HCT116 (cell line): ENCODE results near the gene FRY. TPM values are rescaled to one million over a fixed set of nuclear protein-coding genes. Genes with fewer than 3 reads are reported as not detected.

ENCODE experiments used
- ATAC-seq: fragments of 200-7000 bp; cut with Tn5 transposase; 2 replicates; pipeline ENCODE4 v1.9.1; 2020; ENCODE audit warnings: mild to moderate bottlenecking, moderate library complexity
- BruUV-seq: library from RNA; stranded (reverse); fragments of 400-500 nt; replicated peaks from 2 replicates; lab custom pipeline; 2021; lab: Mats Ljungman, UMichigan
- CTCF ChIA-PET: fragments of 300-600 bp; sonication (Branson Sonifier 250); formaldehyde crosslinking; loops from one replicate; lab custom pipeline; 2021; ENCODE audit warnings: antibody characterized with exemption; lab: Charles Lee
- POLR2A ChIA-PET: fragments of 300-600, 350-600 bp; sonication (Branson Sonifier 250); formaldehyde crosslinking; loops from one replicate; lab custom pipeline; 2021; ENCODE audit warnings: antibody characterized with exemption; lab: Charles Lee
- RAD21 ChIA-PET, 2 experiments: fragments of 300-600 bp; sonication (Branson Sonifier 250); formaldehyde crosslinking; loops; one replicate each; lab custom pipeline; 2023; ENCODE audit warnings: low total read pairs in 2 of 2; ENCODE audit not compliant: uncharacterized antibody in 2 of 2, unreplicated experiment in 2 of 2, low non-redundant PET in 1 of 2; lab: Charles Lee
- DNase-seq: peaks from one replicate; pipeline ENCODE4 v3.0.0-alpha.2; 2010; ENCODE audit warnings: low read depth, low spot score
- H2AFZ ChIP-seq: fragments of 200-600 bp; shearing (Covaris generic), sonication (generic); 2 replicates; pipeline ENCODE4 v1.6.1; 2017; ENCODE audit warnings: low read depth, mixed run types, mixed read lengths, antibody characterized with exemption, low read length; ENCODE audit not compliant: poor library complexity, severe bottlenecking
- H3K27ac ChIP-seq: 2 replicates; pipeline ENCODE4 v1.5.1; 2012; ENCODE audit warnings: low read depth, low read length
- H3K27me3 ChIP-seq: fragments of 200-600 bp; sonication (generic); 2 replicates; pipeline ENCODE4 v1.6.1; 2016; ENCODE audit warnings: mixed run types, low read length, mixed read lengths; ENCODE audit not compliant: insufficient read depth
- H3K36me3 ChIP-seq, 2 experiments: fragments of 200-500 bp in 1 of 2; fragments of 200-600 bp in 1 of 2; sonication (Bioruptor generic) in 1 of 2; sonication (generic) in 1 of 2; 2 replicates each; pipeline versions ENCODE4 v1.5.1 to v1.6.1; 2014 to 2016; ENCODE audit warnings: low read length in 2 of 2, inconsistent platforms in 1 of 2, mixed read lengths in 1 of 2, mixed run types in 1 of 2; ENCODE audit not compliant: insufficient read depth in 2 of 2, control insufficient read depth in 1 of 2
- H3K4me1 ChIP-seq, 2 experiments: fragments of 200-600 bp in 1 of 2; sonication (generic) in 1 of 2; 2 replicates each; pipeline versions ENCODE4 v1.5.1 to v1.6.1; 2012 to 2017; ENCODE audit warnings: low read length in 2 of 2, inconsistent platforms in 1 of 2, mild to moderate bottlenecking in 1 of 2, mixed read lengths in 1 of 2, mixed run types in 1 of 2, moderate library complexity in 1 of 2; ENCODE audit not compliant: insufficient read depth in 2 of 2, control insufficient read depth in 1 of 2
- H3K4me2 ChIP-seq: fragments of 200-600 bp; sonication (generic); 2 replicates; pipeline ENCODE4 v1.6.1; 2017; ENCODE audit warnings: mixed run types, low read length, mixed read lengths
- H3K4me3 ChIP-seq, 2 experiments: fragments of 200-600 bp in 1 of 2; sonication (generic) in 1 of 2; replicated peaks in 1 of 2; 2 replicates each; pipeline ENCODE4 v1.5.1; 2011 to 2016; ENCODE audit warnings: low read length in 2 of 2, control low read depth in 1 of 2, low read depth in 1 of 2, mild to moderate bottlenecking in 1 of 2, mixed read lengths in 1 of 2, mixed run types in 1 of 2
- H3K79me2 ChIP-seq: fragments of 200-600 bp; sonication (generic); 2 replicates; pipeline ENCODE4 v1.6.1; 2017; ENCODE audit warnings: mild to moderate bottlenecking, mixed run types, low read length, moderate library complexity, mixed read lengths; ENCODE audit not compliant: insufficient read depth
- H3K9ac ChIP-seq: fragments of 200-600 bp; sonication (generic); 2 replicates; pipeline ENCODE4 v1.6.1; 2016; ENCODE audit warnings: low read length, mixed read lengths
- H3K9me2 ChIP-seq: fragments of 200-600 bp; sonication (generic), shearing (Covaris generic); 2 replicates; pipeline ENCODE4 v1.6.1; 2017; ENCODE audit warnings: mixed run types, mild to moderate bottlenecking, moderate library complexity; ENCODE audit not compliant: insufficient read depth
- H3K9me3 ChIP-seq, 2 experiments: fragments of 200-500 bp in 1 of 2; fragments of 200-600 bp in 1 of 2; sonication (Bioruptor generic) in 1 of 2; sonication (generic) in 1 of 2; 2 replicates each; pipeline ENCODE4 v1.6.1; 2014 to 2017; ENCODE audit warnings: low read length in 2 of 2, mixed read lengths in 2 of 2, inconsistent platforms in 1 of 2, low read depth in 1 of 2, mild to moderate bottlenecking in 1 of 2, mixed run types in 1 of 2, moderate library complexity in 1 of 2; ENCODE audit not compliant: control insufficient read depth in 1 of 2, insufficient read depth in 1 of 2
- H4K20me1 ChIP-seq: fragments of 200-600 bp; sonication (generic), shearing (Covaris generic); 2 replicates; pipeline ENCODE4 v1.6.1; 2017; ENCODE audit warnings: mixed run types, mild to moderate bottlenecking, moderate library complexity; ENCODE audit not compliant: insufficient read depth
- ELF1 ChIP-seq: IDR thresholded peaks from 2 replicates; pipeline ENCODE4 v1.6.1; 2012; ENCODE audit warnings: low read depth, borderline replicate concordance
- REST ChIP-seq: IDR thresholded peaks from 2 replicates; pipeline ENCODE4 v1.6.1; 2012; ENCODE audit warnings: low read depth
- ZBTB33 ChIP-seq: IDR thresholded peaks from 2 replicates; pipeline ENCODE4 v1.6.1; 2011; ENCODE audit warnings: mild to moderate bottlenecking, low read length, moderate library complexity; ENCODE audit not compliant: insufficient replicate concordance; ENCODE audit errors: extremely low read depth
- ZFX ChIP-seq: fragments of 450-650 bp; IDR thresholded peaks from 2 replicates; pipeline ENCODE4 v1.6.1; 2017
- intact Hi-C: fragments of 100-400 bp; cut with micrococcal nuclease; formaldehyde crosslinking; loops from 2 replicates; pipeline ENCODE4 v1.10.0; 2022
- total RNA-seq: library from RNA; stranded (reverse); gene quantifications from one replicate; pipeline ENCODE4 v1.2.1, GENCODE V29; 2021; ENCODE audit not compliant: unreplicated experiment
- TF ChIP-seq, protein P1 (sequence below): IDR thresholded peaks from 2 replicates; pipeline ENCODE4 v1.6.1; 2012

FRY gene
- total RNA-seq, 1 experiment from 2014 or later, result 1.4 TPM

DNA sequence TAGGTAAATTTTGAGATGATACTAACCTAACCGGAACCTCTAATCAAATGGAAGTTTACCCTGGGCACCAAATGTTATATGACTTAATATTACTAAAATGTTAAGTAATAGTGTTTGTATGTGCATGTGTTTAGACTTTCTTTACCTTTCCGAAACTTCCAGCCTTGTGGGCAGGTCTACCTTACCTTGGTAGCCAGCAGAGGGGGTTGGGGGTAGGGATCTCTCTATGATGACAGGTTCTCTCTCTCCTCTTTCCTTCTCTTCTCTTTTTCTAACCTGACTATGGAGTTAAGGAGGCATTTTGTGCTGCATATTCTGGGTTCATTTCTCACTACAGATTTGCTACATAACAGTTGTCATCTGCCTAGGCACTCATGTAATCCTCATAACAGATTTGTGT is 6.8 kb upstream of the FRY start:
- TF ChIP-seq ZFX, result no peak
- no peak for TF ChIP-seq REST
- TF ChIP-seq, all 23 proteins: peak for 0
- Histone ChIP-seq H3K36me3 (no peaks in the 10 kb centered on the region), H3K4me3 (no peak overlapping the region), H3K79me2 (no peaks in the 10 kb centered on the region), H2AFZ (no peak overlapping the region), H3K4me1 (no peaks in the 10 kb centered on the region), H3K4me2 (no peak overlapping the region), H3K9ac (no peak overlapping the region), H3K9me2 (no peaks in the 10 kb centered on the region), H3K9me3 (no peaks in the 10 kb centered on the region), H3K27me3 (no peaks in the 10 kb centered on the region), H4K20me1 (no peaks in the 10 kb centered on the region), H3K27ac (no peak overlapping the region)
- BruUV-seq, result no TSS peak
- DNase-seq (no peak), ATAC-seq (no peak)
- ChIA-PET POLR2A (no interaction called here), RAD21 (no interaction called here), CTCF (no interaction called here)
- intact Hi-C loops, result no loop called here

GRCh38 chr13:32025730-32026129 is 5.8 kb upstream of the FRY start:
- no peak overlapping the region for H3K27ac ChIP-seq
- intact Hi-C loops, result no loop called here
- peaks cover 0 to 2% of the 10 kb centered on the region in 2 experiments; a peak in 1 of 4 replicates for H3K4me1 ChIP-seq
- ATAC-seq (no peak), DNase-seq (no peak)
- no peaks in the 10 kb centered on the region for H3K36me3 ChIP-seq
- no peak overlapping the region for H3K4me2 ChIP-seq
- H3K4me3 ChIP-seq, result no peak overlapping the region
- no peaks in the 10 kb centered on the region for H3K9me2 ChIP-seq
- ChIA-PET CTCF (no interaction called here), RAD21 (no interaction called here), POLR2A (no interaction called here)
- no peak overlapping the region for H2AFZ ChIP-seq
- no peak overlapping the region for H3K9ac ChIP-seq
- no peaks in the 10 kb centered on the region for H4K20me1 ChIP-seq
- TF ChIP-seq, protein P1, sequence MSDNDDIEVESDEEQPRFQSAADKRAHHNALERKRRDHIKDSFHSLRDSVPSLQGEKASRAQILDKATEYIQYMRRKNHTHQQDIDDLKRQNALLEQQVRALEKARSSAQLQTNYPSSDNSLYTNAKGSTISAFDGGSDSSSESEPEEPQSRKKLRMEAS, result no peak
- TF ChIP-seq ZBTB33, result no peak
- no peak for TF ChIP-seq REST
- TF ChIP-seq ELF1, result no peak
- no TSS peak for BruUV-seq
- H3K9me3 ChIP-seq, result no peaks in the 10 kb centered on the region
- H3K27me3 ChIP-seq, result no peaks in the 10 kb centered on the region
- no peaks in the 10 kb centered on the region for H3K79me2 ChIP-seq
